ENCODE data around the gene CAPN15.

Gene CAPN15

DNA sequence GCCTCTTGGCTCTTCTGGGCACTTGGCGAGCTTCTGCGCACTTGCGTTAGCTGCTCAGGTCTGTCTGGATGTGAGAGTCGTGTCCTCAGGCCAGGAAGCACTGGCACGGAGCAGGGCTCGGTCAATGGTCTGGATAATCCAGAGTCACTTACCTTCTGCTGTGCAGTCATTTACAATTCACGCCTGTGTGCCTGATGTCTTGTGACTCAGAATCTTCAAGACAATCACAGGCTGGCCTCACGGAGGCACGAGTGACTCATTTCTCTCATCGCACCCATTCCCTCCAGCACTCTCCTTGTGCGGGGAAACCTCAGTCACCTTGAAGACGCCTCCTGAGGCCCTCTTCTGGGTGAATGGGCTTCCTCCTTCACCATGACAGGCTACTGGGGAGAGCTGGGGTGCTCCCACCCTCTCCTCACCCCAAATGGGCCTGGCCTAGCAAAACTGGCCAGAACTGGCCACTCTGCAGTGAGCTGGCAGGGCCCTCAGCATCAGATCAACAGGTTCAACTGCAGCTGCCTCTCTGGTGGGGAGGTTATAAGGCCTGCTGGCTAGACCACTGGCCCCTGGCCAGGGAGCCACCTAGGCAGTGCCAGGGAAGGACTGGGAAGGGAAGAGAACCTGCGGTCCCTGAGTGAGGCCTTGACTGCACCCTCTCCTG lies 1.9 kb upstream of the CAPN15 start:
- DNase-seq (ENCODE audit: low read depth): peak; percentile 80

DNA sequence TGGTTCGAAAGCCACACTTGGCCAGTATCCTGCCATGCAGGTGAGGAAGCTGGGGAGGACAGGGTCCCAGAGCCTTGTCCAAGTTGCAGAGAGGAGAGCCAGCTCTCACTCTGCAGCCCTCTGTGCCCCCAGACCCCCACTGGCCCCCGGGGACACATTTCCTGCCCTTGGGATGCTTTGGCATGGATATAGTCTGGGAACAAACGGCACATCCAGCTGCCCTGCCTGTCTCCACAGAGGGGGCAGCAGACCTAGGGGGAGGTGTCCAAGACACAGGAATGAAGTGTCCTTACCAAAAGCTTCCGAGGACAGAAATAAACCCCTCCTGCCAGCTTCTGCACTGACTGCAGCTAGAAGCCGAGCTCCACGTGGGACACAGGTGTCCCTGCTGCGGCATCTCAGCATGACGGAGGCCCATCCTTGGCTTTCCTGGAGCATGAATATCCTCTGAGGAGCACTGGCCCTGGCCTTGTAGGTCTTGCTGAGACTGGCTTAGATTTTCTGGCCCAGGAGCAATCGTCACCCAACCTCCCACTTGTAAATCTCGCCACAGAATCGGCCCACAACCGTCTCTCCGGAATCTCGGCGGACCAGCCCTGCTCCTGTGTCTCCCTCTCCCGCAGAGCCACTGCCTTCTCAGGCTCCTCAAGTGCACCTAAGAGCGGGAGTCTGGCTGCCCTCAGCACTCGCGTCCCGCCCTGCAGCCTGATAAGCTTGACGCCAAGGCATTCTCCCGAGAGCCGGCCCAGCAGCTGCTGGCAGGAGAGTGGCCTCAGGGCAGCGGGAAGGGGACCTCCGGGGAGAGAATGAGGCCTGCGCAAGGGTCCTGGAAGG lies 1.1 kb upstream of the CAPN15 start:
- DNase-seq (ENCODE audit: low read depth): peak; percentile 37

DNA sequence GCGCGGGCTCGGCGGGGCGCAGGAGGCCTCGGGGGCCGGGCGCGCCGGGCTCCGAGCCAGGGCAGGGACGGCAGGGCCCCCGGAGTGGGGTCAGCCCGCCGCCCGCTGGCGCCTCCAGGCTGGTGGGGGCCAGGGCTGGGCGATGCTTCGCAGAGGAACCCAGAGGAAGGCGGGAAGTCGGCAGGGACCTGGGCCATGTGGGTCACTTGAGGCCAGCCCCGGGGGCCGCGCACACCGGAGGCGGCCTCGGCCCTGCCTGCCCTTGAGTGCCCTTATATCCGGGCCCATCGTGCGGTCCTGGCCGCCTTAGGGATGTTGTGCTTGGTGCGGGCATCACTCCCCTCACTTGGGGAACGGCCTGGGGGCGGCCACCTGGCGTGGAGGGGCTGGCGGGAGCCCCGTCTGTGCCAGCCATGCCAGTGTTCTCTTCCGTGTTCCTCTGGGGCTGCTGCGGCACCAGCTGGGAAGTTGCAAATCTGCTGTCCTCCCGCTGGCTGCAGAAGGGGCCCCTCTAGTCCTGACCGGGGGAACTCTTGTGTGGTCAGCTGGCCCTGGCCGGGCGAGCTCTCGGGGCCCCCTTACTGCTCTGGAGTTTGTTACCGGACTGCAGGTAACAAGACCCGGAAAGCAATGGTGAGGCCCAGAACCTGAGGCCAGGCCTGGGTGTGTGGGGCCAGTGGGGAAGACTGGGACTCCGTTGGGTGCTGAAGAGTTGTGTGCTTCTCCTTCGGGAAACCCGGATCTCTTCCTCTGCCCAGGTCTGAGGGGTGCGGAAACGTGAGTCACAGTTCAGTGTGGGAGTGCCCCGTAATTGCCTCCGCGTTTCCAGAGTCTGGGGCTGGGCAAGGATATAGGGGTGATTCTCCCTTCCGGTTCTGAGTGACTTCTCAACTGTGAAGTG lies 849 bp downstream of the CAPN15 start:
- peak; percentile 87 for DNase-seq (ENCODE audit: low read depth)

DNA sequence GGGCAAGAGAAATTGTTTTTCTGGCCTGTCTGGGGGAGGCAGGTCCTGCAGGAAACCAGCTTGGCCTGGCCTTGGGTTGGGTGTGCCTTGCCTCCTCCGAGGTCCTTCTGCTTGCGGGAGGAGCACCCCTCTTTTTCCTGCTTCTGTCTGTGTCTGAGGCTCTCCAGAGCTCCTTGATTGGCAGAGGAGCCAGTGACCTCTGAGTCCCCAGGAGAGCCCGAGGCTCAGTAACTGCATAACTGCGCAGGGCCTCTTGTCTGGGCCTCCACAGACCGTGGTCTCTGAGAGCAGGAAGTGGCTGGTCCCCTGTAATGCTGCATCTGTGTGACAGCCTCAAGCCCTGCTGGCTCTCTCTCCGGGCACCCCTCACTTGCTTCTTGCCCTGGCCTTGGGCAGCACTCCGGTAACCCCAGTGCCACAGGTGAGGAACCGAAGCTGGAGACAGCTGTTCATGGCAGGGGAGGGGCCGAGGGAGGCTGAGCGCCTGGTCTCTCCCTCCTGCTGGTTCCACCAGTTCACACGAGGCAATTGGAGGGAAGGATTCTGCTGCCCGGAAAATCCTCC lies 1.6 kb downstream of the CAPN15 start:
- DNase-seq (ENCODE audit: low read depth): no peak

DNA sequence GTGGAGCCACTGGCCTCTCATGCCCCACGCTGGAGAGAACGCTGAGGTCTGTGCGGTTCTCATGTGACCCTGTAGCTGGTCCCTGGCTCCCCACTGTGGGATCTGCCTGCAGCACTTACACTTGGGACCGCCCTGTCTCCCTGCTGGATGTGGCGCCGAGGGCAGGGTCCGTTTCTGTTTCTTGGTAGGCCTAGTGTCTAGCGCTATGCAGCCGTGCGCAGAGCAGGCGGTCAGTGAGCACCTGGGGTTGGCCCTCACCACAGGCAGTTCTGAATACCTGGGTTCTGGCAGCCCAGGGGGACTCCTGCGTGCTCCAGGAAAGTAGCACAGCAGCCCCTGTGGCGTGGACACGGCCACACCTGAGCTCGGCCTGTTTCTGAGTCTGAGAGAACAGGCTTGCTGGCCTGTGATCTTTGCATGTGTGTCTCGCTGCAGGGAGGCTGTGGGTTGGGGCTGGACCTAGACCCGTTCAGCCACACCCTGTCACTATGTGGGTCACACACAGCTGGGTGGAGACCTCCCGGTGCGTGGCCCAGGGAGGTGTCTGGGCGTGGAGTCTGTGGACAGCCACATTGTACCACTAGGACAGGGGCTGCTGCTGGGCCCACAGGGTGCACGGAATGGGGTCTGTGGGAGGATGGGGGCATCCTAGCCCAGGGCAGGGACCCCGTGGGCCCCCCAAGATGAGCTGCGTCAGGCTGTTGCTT lies 2.8 kb downstream of the CAPN15 start:
- DNase-seq (ENCODE audit: low read depth): no peak

DNA sequence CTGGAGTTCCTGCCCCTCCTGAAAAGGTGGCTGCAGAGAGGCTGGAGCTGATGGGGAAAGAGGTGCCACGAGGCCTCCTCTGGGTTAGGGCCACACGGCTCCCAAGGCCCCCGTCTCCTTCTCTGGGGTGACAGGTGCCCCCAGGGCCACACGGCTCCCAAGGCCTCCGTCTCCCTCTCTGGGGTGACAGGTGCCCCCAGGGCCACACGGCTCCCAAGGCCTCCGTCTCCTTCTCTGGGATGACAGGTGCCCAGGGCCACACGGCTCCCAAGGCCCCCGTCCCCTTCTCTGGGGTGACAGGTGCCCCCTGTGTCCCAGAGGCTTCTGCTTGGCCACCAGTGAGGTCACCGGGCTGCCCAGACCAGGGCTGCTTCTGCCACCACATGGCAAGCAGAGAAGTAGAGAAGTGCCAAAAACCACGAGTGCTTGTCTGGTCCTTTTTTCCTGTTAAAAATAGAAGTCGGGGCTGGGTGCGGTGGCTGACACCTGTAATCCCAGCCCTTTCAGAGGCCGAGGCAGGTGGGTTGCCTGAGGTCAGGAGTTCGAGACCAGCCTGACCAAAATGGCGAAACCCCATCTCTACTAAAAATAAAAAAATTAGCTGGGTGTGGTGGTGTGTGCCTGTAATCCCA lies 4.1 kb downstream of the CAPN15 start:
- no peak for DNase-seq (ENCODE audit: low read depth)

DNA sequence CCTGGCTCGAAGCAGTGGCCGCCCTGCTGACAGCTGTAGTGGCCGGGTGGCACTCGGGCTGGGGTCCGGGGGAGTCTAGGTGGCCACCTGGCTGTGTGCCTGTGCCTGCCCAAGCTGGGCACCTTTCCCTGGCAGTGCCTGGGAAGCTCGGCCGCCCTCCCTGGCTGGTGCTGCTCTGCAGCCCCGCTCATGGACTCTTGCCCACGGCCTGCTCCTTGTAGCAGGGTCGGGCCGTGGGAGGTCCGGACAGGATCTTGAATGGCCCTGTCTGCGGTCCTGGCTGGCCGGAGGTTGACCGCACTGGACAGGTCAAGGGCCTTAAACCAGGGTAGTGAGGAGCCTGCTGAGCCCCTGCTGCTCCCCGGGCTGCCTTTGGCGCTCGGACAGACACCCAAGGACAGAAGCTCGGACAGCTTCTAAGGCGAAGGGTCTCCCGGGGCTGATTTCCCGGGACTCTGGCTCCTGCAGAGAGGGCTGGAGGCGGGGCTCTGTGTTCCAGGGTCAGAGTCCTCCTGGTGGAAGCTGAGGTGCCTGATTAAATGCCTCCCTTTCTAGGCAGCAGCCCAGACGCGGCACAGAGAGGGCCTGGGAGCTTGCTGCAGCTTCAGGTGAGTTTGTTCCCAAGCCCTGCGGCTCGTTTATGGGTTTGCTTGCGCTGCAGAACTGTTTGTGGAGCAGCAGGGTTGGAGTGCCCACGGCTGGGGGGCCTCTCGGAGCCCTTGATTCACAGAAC lies 6.0 kb downstream of the CAPN15 start:
- DNase-seq (ENCODE audit: low read depth): peak; percentile 8

DNA sequence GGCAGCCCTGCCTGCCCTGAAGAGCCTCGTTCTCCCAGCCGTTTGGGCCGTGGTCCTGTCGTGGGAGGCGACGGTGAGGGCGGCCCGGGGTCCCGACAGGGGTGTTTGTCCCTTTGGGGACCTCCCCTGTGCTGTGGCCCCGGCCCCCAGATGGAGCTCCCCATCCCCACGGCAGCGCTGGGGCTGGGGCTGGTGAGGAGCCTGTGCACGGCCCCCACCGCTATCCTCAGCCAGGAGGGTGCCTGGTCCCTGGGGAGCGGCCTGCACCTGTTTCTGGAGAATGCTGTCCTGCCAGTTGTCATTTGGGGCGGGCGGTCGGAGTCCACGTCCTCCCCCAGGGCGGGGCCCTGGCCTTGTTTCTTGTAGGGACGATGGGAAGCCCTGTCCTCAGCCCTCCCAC lies 6.6 kb downstream of the CAPN15 start:
- no peak for DNase-seq (ENCODE audit: low read depth)

DNA sequence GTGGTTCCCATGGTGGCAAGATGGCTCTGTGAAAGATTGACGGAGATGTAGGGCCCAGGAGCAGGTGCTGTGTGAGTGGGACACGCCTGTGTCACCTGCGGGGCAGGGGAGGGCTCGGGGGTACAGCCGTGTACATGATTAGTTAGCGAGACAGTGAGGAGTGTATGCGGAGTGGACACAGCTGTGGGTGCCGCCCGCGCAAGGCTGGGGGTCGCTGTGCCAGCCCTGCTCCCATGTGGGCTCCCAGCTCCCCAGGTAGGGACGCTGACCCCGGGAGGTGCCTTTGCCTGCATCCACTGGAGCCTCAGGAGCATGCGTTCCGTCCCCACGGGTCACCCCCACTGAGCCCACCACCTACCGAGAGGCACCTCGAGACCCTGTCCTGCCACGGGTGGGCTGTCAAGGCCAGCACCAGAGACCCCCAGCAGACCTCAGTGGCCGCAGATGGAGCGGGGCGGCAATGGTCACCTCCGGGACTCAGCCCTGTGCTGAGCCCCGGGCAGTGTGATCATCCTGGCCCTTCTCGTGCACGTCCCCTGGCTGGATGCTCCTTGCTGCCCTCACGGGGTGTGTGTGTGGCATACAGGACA lies 7.4 kb downstream of the CAPN15 start:
- DNase-seq (ENCODE audit: low read depth): no peak

DNA sequence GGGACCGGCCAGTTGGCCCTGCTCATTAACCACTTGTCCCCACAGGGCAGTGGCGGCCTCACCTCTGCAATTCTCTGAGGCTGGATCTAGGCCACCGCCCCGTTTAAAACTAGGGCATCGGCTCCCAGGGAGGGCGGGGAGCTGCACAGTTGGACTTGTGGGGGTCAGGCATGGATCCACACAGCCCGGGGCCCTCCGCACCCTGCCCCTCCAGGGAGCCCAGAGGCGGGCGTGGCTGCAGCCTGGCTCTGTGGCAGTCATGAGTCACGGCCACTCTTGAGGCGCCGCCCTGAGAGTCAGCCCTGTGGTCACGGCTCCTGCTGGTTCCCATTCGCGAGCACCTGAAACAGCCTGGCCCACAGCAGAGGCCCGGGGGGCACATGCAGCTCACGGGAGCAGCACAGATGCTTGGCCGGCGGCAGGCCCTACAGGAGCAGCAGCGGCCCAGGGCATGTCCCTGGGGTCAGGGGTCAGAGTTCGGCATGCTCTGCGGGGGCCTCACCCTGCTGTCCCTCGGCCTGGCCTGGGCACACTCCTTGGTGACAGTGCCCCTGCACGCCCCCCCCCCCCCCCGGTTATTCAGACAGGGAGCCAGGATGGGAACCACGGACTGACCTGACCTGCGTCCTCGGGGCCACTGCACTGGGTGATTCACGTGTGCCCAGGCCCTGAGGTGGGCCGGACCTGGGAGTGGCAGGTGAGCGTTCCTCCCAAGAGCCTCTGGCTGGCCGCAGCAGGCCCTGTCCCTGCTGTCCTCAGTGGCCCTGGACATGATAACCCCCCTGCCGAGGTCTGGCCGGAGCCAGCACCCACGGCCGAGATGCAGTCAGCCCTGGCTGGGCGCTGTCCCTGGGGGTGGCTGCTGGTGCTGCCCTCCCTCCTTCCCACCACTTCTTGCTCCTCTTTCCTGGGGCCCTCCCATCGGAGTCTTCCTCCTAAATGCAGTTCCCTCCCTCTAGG lies 8.2 kb downstream of the CAPN15 start:
- peak; percentile 27 for DNase-seq (ENCODE audit: low read depth)

DNA sequence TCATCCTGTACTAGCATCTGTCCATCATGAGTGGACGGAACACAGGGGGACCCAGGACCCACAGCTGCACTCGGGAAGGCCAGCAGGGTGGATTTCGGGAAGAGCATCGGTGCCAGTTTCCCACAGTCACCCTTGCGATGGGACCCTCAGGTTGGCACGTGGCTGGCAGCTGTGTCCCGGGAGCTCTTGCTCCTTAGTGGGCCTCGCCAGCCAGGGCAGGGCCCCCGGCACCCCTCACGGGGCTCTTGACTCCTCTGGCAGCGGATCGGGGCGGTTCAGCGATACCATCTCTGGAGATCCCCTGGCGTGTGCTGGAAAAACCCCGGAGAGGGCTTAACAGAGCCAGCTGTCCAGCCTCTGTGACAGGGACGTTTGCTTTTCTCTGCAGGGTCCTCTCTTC lies 9.2 kb downstream of the CAPN15 start:
- DNase-seq (ENCODE audit: low read depth): no peak

DNA sequence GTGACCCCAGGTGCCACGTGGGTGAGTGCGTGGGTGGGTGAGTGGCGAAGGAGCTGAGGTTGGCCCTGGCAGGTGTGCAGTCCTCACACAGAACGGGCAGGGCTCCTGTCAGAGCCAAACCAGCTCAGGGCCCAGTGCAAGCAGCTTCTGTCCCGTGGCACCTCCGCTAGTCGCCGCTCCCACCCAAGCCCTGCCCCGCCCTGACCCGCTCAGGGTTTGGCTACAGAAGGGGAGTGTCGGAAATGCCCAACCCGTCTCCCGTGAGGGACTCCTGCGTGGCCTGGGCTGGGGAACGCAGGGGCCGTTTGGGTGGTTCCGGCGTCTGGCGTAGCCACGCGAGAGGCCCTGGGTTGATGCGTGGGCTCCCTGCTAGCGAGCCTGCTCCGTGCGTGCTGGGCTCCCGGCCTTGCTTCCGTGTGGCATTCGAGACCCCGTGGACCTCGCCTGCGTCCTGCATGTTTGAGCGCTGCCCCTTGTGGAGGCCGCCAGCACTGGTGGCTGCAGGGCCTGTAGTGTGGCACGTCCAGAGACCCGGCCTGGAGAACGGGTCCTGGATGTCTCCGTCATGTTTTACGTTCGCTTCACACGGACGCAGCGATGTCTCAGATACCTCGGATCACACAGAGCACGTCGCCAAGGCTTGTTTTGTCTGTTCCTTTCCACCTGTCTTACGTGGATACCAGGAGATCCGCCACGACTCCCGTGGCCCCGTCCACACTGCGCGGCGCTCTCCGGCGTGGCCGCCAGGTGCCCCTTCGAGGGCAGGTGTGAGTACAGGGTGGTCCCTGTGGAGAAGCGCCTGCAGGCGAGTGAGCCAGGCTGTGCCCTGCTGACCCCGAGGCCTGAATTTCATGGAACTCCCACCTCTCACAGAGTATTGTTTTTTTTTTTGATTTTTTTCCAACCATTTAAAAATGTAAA lies 10.2 kb downstream of the CAPN15 start:
- DNase-seq (ENCODE audit: low read depth): no peak

DNA sequence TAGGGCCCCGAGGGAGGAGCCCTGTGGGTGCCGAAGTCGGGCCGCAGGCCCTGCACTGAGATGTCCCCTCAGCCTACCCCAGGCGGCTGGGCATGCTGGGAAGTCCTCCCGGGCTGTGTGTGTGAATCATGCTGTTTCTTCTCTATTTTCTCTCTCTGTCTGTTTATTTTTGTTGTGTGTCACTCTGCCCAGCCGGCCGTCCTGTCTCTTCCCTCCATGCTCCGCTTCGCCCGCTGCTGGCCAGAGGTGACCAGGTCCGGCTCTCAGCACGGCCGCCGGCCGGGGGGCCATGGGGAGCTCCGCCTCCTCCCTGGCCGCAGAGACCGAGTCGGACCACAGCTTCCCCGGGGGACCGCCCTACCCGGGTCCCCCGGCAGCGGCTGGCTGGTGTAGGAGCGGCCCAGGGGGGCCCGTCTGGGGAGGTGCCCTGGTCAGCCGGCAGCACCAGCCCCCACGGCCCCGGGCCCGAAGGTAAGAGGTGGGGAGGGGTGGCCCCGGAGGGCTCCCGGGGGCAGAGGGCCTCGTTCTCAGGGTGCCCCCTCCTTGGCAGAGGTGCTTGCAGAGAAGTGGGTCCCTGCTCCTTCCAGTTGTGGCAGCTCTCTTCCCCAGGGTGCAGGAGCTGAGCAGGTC lies 12.5 kb downstream of the CAPN15 start:
- DNase-seq (ENCODE audit: low read depth): peak; percentile 12

DNA sequence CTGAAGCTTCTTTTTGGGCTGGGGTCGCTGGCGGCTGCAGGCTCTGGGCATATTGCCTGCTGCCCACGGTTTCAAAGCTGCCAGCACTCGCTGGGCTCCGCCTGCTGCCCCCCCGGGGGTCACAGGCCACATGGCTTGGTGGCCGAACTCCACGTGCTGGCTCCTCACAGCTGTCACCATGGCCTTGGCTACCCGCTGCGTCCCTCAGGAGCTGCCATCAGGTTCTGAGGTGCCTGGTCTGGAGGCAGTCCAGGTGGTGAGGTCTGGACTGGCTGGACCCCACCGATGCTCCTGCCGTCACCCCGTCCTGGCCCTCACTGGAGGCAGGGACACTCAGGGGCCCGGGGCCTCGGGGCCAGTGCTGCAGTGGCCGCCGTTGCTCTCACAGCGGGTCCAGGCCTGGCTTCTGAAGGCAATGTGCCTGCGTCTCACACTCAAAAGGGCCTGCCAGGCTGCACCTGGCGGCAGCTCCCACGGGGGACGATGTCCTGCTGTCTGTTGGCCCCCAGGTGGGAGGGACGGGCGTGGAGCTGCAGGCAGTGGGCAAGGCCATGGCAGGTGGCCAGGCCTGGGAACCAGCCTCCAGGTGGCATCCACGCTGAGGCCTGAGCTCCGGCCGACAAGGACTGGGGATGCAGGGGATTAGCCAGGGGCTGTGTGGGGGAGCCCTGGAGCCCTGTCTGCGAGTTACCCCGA lies 13.3 kb downstream of the CAPN15 start:
- DNase-seq (ENCODE audit: low read depth): no peak

DNA sequence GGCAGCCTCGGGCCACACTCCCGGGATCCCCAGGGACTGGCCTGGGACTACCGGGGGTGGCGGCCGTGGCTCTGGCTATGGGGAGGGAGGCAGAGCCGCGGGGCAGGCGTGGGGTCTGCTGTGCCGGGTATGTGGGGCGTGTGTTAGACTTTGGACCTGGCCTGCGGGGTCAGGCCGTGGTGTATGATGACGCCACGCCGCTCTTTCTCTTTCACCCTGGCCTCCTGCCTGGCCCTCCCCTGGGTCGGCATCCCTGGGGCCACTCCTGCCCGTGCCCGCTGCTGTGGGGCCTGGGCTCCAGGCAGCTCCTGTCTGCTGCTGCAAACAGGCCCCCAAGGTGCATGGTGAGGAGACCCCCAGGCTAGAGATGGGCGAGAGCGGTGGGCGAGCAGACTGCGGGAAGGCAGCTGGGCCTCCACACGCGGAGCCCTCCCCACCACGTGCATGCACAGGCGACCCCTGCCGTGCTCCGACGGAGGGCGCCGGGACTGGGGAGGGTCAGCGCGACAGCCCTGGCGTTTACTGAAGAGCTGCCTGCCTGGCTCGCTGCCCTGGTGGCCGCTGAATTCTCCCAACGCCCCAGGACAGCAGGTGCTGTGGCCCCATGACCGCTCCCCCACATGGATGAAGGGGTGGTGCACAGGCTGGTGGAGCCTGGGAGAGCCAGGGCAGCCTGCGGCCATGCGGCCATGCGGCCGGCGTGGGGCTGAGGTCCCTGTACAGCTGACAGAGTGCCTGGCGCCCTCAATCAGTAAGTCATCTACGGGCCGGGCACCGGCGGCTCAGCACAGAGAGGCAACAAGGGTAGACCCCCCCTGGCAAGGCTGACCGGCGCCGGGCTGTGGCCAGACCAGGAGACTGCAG lies 16.0 kb downstream of the CAPN15 start:
- DNase-seq (ENCODE audit: low read depth): no peak

DNA sequence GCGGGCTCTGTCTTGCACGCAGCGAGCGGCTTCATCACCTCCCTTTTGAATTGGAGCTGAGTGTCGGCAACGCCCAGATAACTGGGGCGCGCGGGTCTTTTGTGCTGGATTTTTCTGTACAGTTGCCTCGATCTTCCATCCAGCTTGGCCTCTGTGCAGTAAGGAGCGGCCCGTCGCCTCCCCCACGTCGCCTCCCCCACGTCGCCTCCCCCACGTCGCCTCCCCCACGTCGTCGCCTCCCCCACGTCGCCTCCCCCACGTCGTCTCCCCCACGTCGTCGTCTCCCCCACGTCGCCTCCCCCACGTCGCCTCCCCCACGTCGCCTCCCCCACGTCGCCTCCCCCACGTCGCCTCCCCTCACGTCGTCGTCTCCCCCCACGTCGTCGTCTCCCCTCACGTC lies 17.0 kb downstream of the CAPN15 start:
- DNase-seq (ENCODE audit: low read depth): no peak
